HepG2 (cell line): ENCODE measurements around the gene ABI3. TPM values are rescaled to one million over a fixed set of nuclear protein-coding genes. Genes with fewer than 3 reads are reported as not detected.

Source experiments
- ATF1 ChIP-seq: IDR thresholded peaks from 2 replicates; pipeline ENCODE4 v1.6.1; 2016; ENCODE audit warnings: mild to moderate bottlenecking, control low read depth
- CREB3 ChIP-seq: sonication (generic); formaldehyde crosslinking; IDR thresholded peaks from 2 replicates; pipeline ENCODE4 v1.5.0; 2020; ENCODE audit warnings: missing genetic modification reagents
- GTF2F1 ChIP-seq: fragments of 150-350 bp; IDR thresholded peaks from 2 replicates; pipeline ENCODE4 v1.6.1; 2014; ENCODE audit warnings: low read length
- GZF1 ChIP-seq: sonication (generic); formaldehyde crosslinking; IDR thresholded peaks from 2 replicates; pipeline ENCODE4 v1.5.1; 2020; ENCODE audit warnings: mild to moderate bottlenecking, missing genetic modification reagents
- KAT2B ChIP-seq: fragments of 150-350 bp; IDR thresholded peaks from 2 replicates; pipeline ENCODE4 v1.6.1; 2014; ENCODE audit warnings: low read depth, low read length, borderline replicate concordance
- MTF1 ChIP-seq: sonication (generic); formaldehyde crosslinking; IDR thresholded peaks from 2 replicates; pipeline ENCODE4 v1.5.0; 2020; ENCODE audit warnings: missing genetic modification reagents
- NAIF1 ChIP-seq: sonication (generic); formaldehyde crosslinking; IDR thresholded peaks from 2 replicates; pipeline ENCODE4 v1.5.0; 2020; ENCODE audit warnings: mild to moderate bottlenecking, missing genetic modification reagents, borderline replicate concordance
- PREB ChIP-seq: sonication (generic); formaldehyde crosslinking; IDR thresholded peaks from 2 replicates; pipeline ENCODE4 v1.4.0; 2020; ENCODE audit warnings: missing genetic modification reagents
- SKIL ChIP-seq: sonication (generic); formaldehyde crosslinking; IDR thresholded peaks from 2 replicates; pipeline ENCODE4 v1.8.0; 2022; ENCODE audit warnings: missing genetic modification reagents, mild to moderate bottlenecking, moderate library complexity, borderline replicate concordance
- ZBTB33 ChIP-seq: sonication (generic); formaldehyde crosslinking; IDR thresholded peaks from 2 replicates; pipeline ENCODE4 v1.4.0; 2020; ENCODE audit warnings: missing genetic modification reagents
- ZFP36L2 ChIP-seq: sonication (generic); formaldehyde crosslinking; IDR thresholded peaks from 2 replicates; pipeline ENCODE4 v1.4.0; 2020; ENCODE audit warnings: missing genetic modification reagents
- ZHX1 ChIP-seq: sonication (generic); formaldehyde crosslinking; IDR thresholded peaks from 2 replicates; pipeline ENCODE4 v1.8.1; 2022; ENCODE audit warnings: low read depth, mild to moderate bottlenecking, missing genetic modification reagents
- ZNF280B ChIP-seq: sonication (generic); formaldehyde crosslinking; IDR thresholded peaks from 2 replicates; pipeline ENCODE4 v1.5.0; 2020; ENCODE audit warnings: missing genetic modification reagents, mild to moderate bottlenecking, borderline replicate concordance
- ZNF362 ChIP-seq: sonication (generic); formaldehyde crosslinking; IDR thresholded peaks from 2 replicates; pipeline ENCODE4 v1.4.0; 2020; ENCODE audit warnings: missing genetic modification reagents, mild to moderate bottlenecking, borderline replicate concordance
- ZNF709 ChIP-seq: sonication (generic); formaldehyde crosslinking; IDR thresholded peaks from 2 replicates; pipeline ENCODE4 v1.5.0; 2020; ENCODE audit warnings: mild to moderate bottlenecking, missing genetic modification reagents
- polyA plus RNA-seq, 8 experiments: library from polyadenylated mRNA; depleted of rRNA in 3 of 8; stranded (reverse) in 7 of 8; unstranded in 1 of 8; fragments of >200 nt; fragmentation: Illumina TruSeq in 4 of 8; extraction: Trizol in 4 of 8; gene quantifications; 2 replicates each; pipeline versions ENCODE4 v1.2.1 to v1.2.3, GENCODE V29; 2011 to 2016; ENCODE audit warnings: low read depth in 4 of 8, missing spikeins in 1 of 8, mixed read lengths in 1 of 8; ENCODE audit not compliant: insufficient read depth in 1 of 8
- total RNA-seq, 5 experiments: library from RNA; depleted of rRNA; stranded (reverse); fragments of >200 nt; fragmentation: Illumina TruSeq; extraction: Trizol; gene quantifications; 2 replicates each; pipeline ENCODE4 v1.2.3, GENCODE V29; 2016; ENCODE audit warnings: low read depth in 1 of 5

The ABI3 gene
- total and polyA plus RNA-seq, 2 of the 13 experiments (the other 11 are each of a cell fraction or from before 2014, with no cell fraction given): not detected

GRCh38 chr17:49191917-49192741 is 18.4 kb upstream of the ABI3 start (continued):
- TF ChIP-seq ZNF709 (CRISPR knock-in tag): peak; percentile 81
- TF ChIP-seq SKIL: no peak
- TF ChIP-seq PREB (CRISPR knock-in tag): peak; percentile 57; the same call in 1 of the 2 replicates
- TF ChIP-seq NAIF1 (CRISPR knock-in tag): 0 out of 2 replicates have a peak, but pooled peaks have one; percentile 74
- TF ChIP-seq ZFP36L2 (CRISPR knock-in tag): no peak; the same call in none of the 2 replicates
- TF ChIP-seq ATF1 (CRISPR knock-in tag): peak; percentile 74; the same call in 1 of the 2 replicates
- TF ChIP-seq KAT2B: no peak
- peak; percentile 60 for TF ChIP-seq ZHX1 (CRISPR knock-in tag)
- 0 out of 2 replicates have a peak, but pooled peaks have one; percentile 35 for TF ChIP-seq ZNF280B (CRISPR knock-in tag)
- TF ChIP-seq ZBTB33 (CRISPR knock-in tag): peak; percentile 48; the same call in 1 of the 2 replicates
- peak; percentile 60 for TF ChIP-seq CREB3 (CRISPR knock-in tag)
- 0 out of 2 replicates have a peak, but pooled peaks have one; percentile 21 for TF ChIP-seq MTF1 (CRISPR knock-in tag)
- peak; percentile 49; the same call in 1 of the 2 replicates for TF ChIP-seq ZNF362 (CRISPR knock-in tag)
- peak; percentile 82; the same call in 1 of the 2 replicates for TF ChIP-seq GZF1 (CRISPR knock-in tag)
- TF ChIP-seq GTF2F1: 0 out of 2 replicates have a peak, but pooled peaks have one; percentile 54
